Measurements from ENCODE around the gene ESYT2. TPM values are rescaled to one million over a fixed set of nuclear protein-coding genes. Genes with fewer than 3 reads are reported as not detected.

The ESYT2 gene
- total and polyA plus RNA-seq, 7 donors: 27.5 to 63.4 (median 44.0) TPM

DNA sequence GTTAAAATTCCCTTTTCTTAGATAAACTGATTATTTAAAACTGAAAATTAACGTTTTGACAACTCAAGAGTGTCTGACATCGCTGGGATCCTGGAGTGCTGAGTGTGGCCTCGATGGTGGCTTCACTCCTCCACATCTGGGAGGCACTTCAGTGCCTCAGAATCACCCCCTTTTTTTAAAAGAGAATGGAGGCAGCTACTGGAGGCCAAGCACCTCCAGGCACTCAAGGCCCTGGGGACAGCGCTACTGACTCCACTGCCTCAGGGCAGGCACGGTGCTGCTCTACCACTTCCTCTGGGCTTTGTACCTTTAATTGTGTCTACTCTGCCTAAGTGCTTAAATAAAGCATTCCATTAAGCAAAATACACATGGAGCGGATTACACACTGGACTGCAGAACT, 97.5 kb downstream of the ESYT2 start:
- no peak for ATAC-seq
- Histone ChIP-seq H3K36me3 (ENCODE audit: insufficient read depth in 1 of 2, low read depth in 1 of 2) (peaks cover 1 to 72% of the 10 kb centered on the region in 2 donors), H3K27ac (no peak overlapping the region), H3K4me3 (no peak overlapping the region), H3K27me3 (ENCODE audit: insufficient read depth in 3 of 3, low read length in 2 of 3) (no peaks in the 10 kb centered on the region), H3K9me3 (no peaks in the 10 kb centered on the region), H3K4me1 (no peaks in the 10 kb centered on the region)
- intact Hi-C loops (cut with DNase I): no loop called here
- WGBS, 3 donors: 92 to 97% (median 96%) methylated on average over 6 of the region's 6 CpGs
- DNase-seq: no peak
- TF ChIP-seq, protein P1, sequence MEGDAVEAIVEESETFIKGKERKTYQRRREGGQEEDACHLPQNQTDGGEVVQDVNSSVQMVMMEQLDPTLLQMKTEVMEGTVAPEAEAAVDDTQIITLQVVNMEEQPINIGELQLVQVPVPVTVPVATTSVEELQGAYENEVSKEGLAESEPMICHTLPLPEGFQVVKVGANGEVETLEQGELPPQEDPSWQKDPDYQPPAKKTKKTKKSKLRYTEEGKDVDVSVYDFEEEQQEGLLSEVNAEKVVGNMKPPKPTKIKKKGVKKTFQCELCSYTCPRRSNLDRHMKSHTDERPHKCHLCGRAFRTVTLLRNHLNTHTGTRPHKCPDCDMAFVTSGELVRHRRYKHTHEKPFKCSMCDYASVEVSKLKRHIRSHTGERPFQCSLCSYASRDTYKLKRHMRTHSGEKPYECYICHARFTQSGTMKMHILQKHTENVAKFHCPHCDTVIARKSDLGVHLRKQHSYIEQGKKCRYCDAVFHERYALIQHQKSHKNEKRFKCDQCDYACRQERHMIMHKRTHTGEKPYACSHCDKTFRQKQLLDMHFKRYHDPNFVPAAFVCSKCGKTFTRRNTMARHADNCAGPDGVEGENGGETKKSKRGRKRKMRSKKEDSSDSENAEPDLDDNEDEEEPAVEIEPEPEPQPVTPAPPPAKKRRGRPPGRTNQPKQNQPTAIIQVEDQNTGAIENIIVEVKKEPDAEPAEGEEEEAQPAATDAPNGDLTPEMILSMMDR (IDR thresholded peaks at IDR 0.05): no peak

DNA sequence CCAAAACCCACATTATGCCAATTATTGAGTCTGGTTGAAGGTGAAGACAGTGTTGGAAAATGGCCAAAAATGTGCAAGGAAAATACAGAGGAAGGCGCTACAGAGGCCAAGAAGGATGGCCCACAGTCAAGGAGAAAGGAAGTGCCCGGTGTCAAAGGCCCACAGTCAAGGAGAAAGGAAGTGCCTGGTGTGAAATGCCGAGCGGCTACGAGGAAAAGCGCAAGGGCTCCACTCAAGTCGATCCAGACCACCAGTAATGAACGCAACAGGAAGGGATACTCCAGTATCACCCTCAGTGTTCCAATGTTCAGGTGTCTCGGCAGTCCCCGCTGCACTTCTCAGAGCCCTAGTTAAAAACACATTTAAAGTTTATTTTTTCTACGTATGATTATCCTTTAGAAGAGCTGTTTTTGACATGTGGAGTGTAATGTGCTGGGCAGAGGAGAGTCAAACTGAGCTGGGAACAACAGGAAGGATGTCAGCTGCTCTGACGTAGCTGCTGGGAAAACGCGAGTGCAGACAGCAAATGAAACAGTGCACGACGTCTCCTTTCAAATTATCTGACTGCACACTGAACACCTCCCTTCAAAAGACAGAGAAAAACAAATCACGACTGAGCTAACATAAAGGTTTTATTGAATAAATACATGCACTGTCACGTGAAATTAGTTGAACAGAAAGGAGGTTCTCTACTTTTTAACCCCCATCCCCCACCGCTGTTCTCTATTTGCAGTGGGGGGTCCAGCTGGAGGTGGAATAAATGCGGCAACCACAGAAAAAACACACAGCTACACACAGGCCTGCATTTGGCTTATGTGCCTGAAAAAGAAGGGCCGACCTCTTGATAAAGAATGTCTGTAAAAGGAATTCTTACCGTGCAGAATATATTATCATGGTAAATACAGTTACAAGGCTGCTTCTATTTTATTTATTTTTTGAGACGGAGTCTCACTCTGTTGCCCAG, 98.6 kb downstream of the ESYT2 start:
- H3K27ac ChIP-seq: no peak overlapping the region

DNA sequence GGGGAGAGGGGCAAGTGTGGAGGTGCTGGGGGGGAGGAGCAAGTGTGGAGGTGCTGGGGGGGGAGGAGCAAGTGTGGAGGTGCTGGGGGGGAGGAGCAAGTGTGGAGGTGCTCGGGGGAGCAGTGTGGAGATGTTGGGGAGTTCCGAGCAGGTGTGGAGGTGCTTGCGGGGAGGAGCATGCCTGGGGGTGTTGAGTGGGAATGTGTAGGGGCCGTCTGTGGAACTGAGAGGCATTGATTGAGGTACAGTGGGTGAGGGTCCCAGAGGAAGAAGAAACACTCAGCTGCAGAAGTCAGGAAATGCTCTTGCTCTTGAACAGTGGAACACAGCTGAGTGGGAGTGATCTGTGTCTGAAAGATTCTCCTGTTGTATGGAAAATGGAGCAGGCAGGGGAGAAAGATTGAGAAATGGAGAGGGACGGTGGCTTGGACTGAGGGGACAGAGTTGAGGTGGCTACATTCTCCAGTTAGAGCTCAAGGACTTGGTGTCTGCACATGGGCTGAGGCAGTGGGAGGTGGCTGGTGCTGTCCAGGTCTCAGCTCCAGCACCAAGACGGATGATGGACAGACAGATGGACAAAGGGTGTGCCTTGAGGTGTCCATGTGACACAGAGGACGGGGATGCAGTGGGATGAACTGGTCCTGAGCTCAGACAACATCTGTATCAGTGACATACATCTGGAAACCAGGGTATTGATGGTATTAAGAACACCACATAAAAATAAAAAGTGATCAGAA, 99.5 kb downstream of the ESYT2 start:
- ATAC-seq (no peak), DNase-seq (no peak)
- H3K27me3 ChIP-seq (ENCODE audit: insufficient read depth in 3 of 3, low read length in 2 of 3): no peaks in the 10 kb centered on the region
- H3K9me3 ChIP-seq: no peaks in the 10 kb centered on the region
- intact Hi-C loops (cut with DNase I): no loop called here
- TF ChIP-seq, protein P1 (IDR thresholded peaks at IDR 0.05): no peak
- WGBS, 3 donors: 88 to 91% (median 91%) methylated on average over 7 of the region's 7 CpGs
- H3K4me1 ChIP-seq: no peaks in the 10 kb centered on the region
- peaks cover 0 to 52% of the 10 kb centered on the region in 2 donors for H3K36me3 ChIP-seq (ENCODE audit: insufficient read depth in 1 of 2, low read depth in 1 of 2)
- no peak overlapping the region for H3K27ac ChIP-seq
- no peak overlapping the region for H3K4me3 ChIP-seq

More for the DNA sequence above, 98.6 kb downstream of the ESYT2 start:
- intact Hi-C loops (cut with DNase I): no loop called here
- ATAC-seq (no peak), DNase-seq (no peak)
- Histone ChIP-seq H3K9me3 (no peaks in the 10 kb centered on the region), H3K4me1 (no peaks in the 10 kb centered on the region), H3K36me3 (ENCODE audit: insufficient read depth in 1 of 2, low read depth in 1 of 2) (peaks cover 0 to 61% of the 10 kb centered on the region in 2 donors), H3K27me3 (ENCODE audit: insufficient read depth in 3 of 3, low read length in 2 of 3) (no peaks in the 10 kb centered on the region), H3K4me3 (no peak overlapping the region)
- TF ChIP-seq, protein P1 (IDR thresholded peaks at IDR 0.05): no peak
- 72 to 76% (median 73%) methylated on average over 23 of the region's 23 CpGs for WGBS, 3 donors

DNA sequence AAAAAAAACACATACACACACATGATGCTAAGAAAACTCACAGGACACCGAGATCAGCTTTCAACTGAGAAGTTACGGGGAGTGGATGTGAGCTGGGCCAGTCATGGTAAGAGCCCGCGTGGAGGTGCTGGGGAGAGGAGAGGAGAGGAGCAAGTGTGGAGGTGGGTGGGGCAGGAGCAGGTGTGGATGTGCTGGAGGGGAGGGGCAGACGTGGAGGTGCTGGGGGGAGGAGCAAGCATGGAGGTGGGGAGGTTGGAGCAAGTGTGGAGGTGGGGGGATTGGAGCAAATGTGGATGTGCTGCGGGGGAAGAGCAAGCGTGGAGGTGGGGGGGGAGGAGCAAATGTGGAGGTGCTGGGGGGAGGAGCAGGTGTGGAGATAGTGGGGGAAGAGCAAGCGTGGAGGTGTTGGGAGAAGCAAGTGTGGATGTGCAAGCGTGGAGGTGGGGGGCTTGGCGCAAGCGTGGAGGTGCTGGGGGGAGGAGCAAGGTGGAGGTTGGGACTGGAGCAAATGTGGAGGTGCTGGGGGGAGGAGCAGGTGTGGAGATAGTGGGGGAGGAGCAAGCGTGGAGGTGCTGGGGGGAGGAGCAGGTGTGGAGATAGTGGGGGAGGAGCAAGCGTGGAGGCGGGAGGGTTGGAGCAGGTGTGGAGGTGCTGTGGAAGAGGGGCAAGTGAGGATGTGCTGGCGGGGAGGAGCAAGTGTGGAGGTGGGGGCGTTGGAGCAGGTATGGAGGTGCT, 100.2 kb downstream of the ESYT2 start:
- H3K36me3 ChIP-seq (ENCODE audit: insufficient read depth in 1 of 2, low read depth in 1 of 2): peaks cover 0 to 45% of the 10 kb centered on the region in 2 donors
- H3K4me1 ChIP-seq: no peaks in the 10 kb centered on the region
- DNase-seq (no peak), ATAC-seq (no peak)
- 83 to 90% (median 89%) methylated on average over 16 of the region's 16 CpGs for WGBS, 3 donors
- no peak overlapping the region for H3K27ac ChIP-seq
- H3K9me3 ChIP-seq: no peaks in the 10 kb centered on the region
- no peak overlapping the region for H3K4me3 ChIP-seq
- TF ChIP-seq, protein P1 (IDR thresholded peaks at IDR 0.05): no peak
- no peaks in the 10 kb centered on the region for H3K27me3 ChIP-seq (ENCODE audit: insufficient read depth in 3 of 3, low read length in 2 of 3)
- intact Hi-C loops (cut with DNase I): no loop called here

Measured in psoas muscle (tissue), 8 donors.